Endothelial cell of umbilical vein (primary cell): ENCODE results near the gene STIMATE. TPM values are rescaled to one million over a fixed set of nuclear protein-coding genes. Genes with fewer than 3 reads are reported as not detected.

Experiments used
- BruUV-seq: library from RNA; stranded (reverse); fragments of 400-500 nt; replicated peaks from 2 replicates; lab custom pipeline; 2021; lab: Mats Ljungman, UMichigan
- CTCF ChIA-PET: fragments of 300-600, 350-600 bp; sonication (Branson Sonifier 250); formaldehyde crosslinking; loops from one replicate; lab custom pipeline; 2021; ENCODE audit warnings: antibody characterized with exemption, inconsistent platforms; lab: Charles Lee
- POLR2A ChIA-PET: fragments of 300-600, 350-600 bp; sonication (Branson Sonifier 250); formaldehyde crosslinking; loops from one replicate; lab custom pipeline; 2021; ENCODE audit warnings: antibody characterized with exemption, inconsistent platforms; lab: Charles Lee
- DNase-seq: peaks from one replicate; pipeline ENCODE4 v3.0.0-alpha.2; 2011; ENCODE audit warnings: low read depth, low spot score
- FAIRE-seq: peaks from 2 replicates; lab custom pipeline; 2011; peaks lifted over from hg19 to GRCh38; lab: Jason Lieb, UNC
- H2AFZ ChIP-seq: 2 replicates; pipeline ENCODE4 v1.6.0; 2012; ENCODE audit warnings: low read depth, low read length, control low read depth, inconsistent platforms
- H3K27ac ChIP-seq: 2 replicates; pipeline ENCODE4 v1.5.1; 2011; ENCODE audit warnings: low read depth, mild to moderate bottlenecking, control low read depth, low read length, moderate library complexity; ENCODE audit not compliant: insufficient read depth
- H3K27me3 ChIP-seq, 2 experiments: 2 replicates each; pipeline versions ENCODE4 v1.6.0 to v1.6.1; 2011; ENCODE audit warnings: low read length in 2 of 2, mixed read lengths in 1 of 2; ENCODE audit not compliant: control insufficient read depth in 2 of 2, insufficient read depth in 2 of 2
- H3K36me3 ChIP-seq, 2 experiments: 2 replicates in 1 of 2; 3 replicates in 1 of 2; pipeline ENCODE4 v1.5.1; 2011; ENCODE audit warnings: low read length in 2 of 2, mild to moderate bottlenecking in 1 of 2, moderate library complexity in 1 of 2; ENCODE audit not compliant: control insufficient read depth in 2 of 2, insufficient read depth in 2 of 2; ENCODE audit errors: extremely low read depth in 1 of 2
- H3K4me1 ChIP-seq: 3 replicates; pipeline ENCODE4 v1.5.1; 2011; ENCODE audit warnings: mild to moderate bottlenecking, low read length; ENCODE audit not compliant: control insufficient read depth, insufficient read depth; ENCODE audit errors: extremely low read depth
- H3K4me2 ChIP-seq: 2 replicates; pipeline ENCODE4 v1.6.1; 2011; ENCODE audit warnings: low read length, control low read depth, mixed read lengths; ENCODE audit not compliant: insufficient read depth
- H3K4me3 ChIP-seq, 3 experiments: fragments of 200-600 bp in 1 of 3; sonication (generic), shearing (Covaris generic) in 1 of 3; replicated peaks in 1 of 3; 2 replicates each; pipeline ENCODE4 v1.5.1; 2011 to 2016; ENCODE audit warnings: control low read depth in 3 of 3, low read length in 3 of 3, mild to moderate bottlenecking in 2 of 3, inconsistent platforms in 1 of 3, low read depth in 1 of 3, moderate library complexity in 1 of 3; ENCODE audit not compliant: insufficient read depth in 1 of 3
- H3K79me2 ChIP-seq: 2 replicates; pipeline ENCODE4 v1.6.0; 2012; ENCODE audit warnings: low read length, inconsistent platforms; ENCODE audit not compliant: control insufficient read depth, insufficient read depth
- H3K9ac ChIP-seq: replicated peaks from 2 replicates; pipeline ENCODE3; 2011; ENCODE audit warnings: low read length, control low read depth; ENCODE audit not compliant: insufficient read depth; ENCODE audit errors: extremely low read depth
- H3K9me1 ChIP-seq: replicated peaks from 3 replicates; pipeline ENCODE4 v1.6.0; 2011; ENCODE audit warnings: mild to moderate bottlenecking, low read length; ENCODE audit not compliant: control insufficient read depth, insufficient read depth; ENCODE audit errors: extremely low read depth
- H3K9me3 ChIP-seq: replicated peaks from 2 replicates; pipeline ENCODE4 v1.5.1; 2012; ENCODE audit warnings: low read length, inconsistent platforms; ENCODE audit not compliant: control insufficient read depth, insufficient read depth
- H4K20me1 ChIP-seq: replicated peaks from 2 replicates; pipeline ENCODE3; 2011; ENCODE audit warnings: mild to moderate bottlenecking, low read length; ENCODE audit not compliant: control insufficient read depth, insufficient read depth; ENCODE audit errors: extremely low read depth
- EZH2 ChIP-seq: IDR thresholded peaks from 2 replicates; pipeline ENCODE4 v1.6.1; 2012; ENCODE audit warnings: borderline replicate concordance, low read depth, mild to moderate bottlenecking, moderate library complexity, low read length, inconsistent platforms; ENCODE audit not compliant: severe bottlenecking
- FOS ChIP-seq: IDR thresholded peaks from 2 replicates; pipeline ENCODE4 v1.6.1; 2011; ENCODE audit warnings: mild to moderate bottlenecking, low read length, moderate library complexity, borderline replicate concordance; ENCODE audit not compliant: insufficient read depth
- GATA2 ChIP-seq: IDR thresholded peaks from 2 replicates; pipeline ENCODE4 v1.7.0; 2011; ENCODE audit warnings: low read depth, mild to moderate bottlenecking, moderate library complexity, mixed read lengths, low read length; ENCODE audit not compliant: insufficient read length, insufficient read depth
- JUN ChIP-seq: IDR thresholded peaks from 2 replicates; pipeline ENCODE4 v1.6.1; 2011; ENCODE audit warnings: borderline replicate concordance, low read depth; ENCODE audit not compliant: insufficient read length, insufficient read depth
- MYC ChIP-seq: IDR thresholded peaks from one replicate; pipeline ENCODE4 v1.6.1; 2011; ENCODE audit warnings: mild to moderate bottlenecking, low read depth, low read length
- POLR2A ChIP-seq: IDR thresholded peaks from 2 replicates; pipeline ENCODE4 v1.6.1; 2012; ENCODE audit warnings: low read depth, mild to moderate bottlenecking, control low read depth, low read length
- POLR2AphosphoS5 ChIP-seq: IDR thresholded peaks from 2 replicates; pipeline ENCODE4 v1.6.1; 2012; ENCODE audit warnings: low read depth, mild to moderate bottlenecking, control low read depth, low read length, moderate library complexity; ENCODE audit not compliant: insufficient read depth
- dilution Hi-C: fragments of 300-500 bp; cut with MboI; formaldehyde crosslinking; loops from one replicate; pipeline ENCODE4 v1.15.0; 2019; ENCODE audit warnings: low sequenced_read_pairs; ENCODE audit not compliant: extremely low pct_ligation_motif_present
- intact Hi-C: fragments of 100-400 bp; cut with micrococcal nuclease; formaldehyde crosslinking; loops from one replicate; pipeline ENCODE4 v1.10.0; 2022
- polyA plus RNA-seq, 4 experiments: library from polyadenylated mRNA; depleted of rRNA in 3 of 4; stranded (reverse) in 3 of 4; unstranded in 1 of 4; fragments of >200 nt; gene quantifications; 2 replicates each; pipeline versions ENCODE4 v1.2.1 to v1.2.3, GENCODE V29; 2011 to 2012; ENCODE audit warnings: missing spikeins in 1 of 4
- total RNA-seq: library from RNA; stranded (reverse); gene quantifications from 2 replicates; pipeline ENCODE4 v1.2.3, GENCODE V29; 2021
- TF ChIP-seq, protein P1 (sequence below), 2 donors: IDR thresholded peaks; 1 replicate in 1 of 2; 2 replicates in 1 of 2; pipeline ENCODE4 v1.5.1; 2011; ENCODE audit warnings: low read length in 2 of 2, mild to moderate bottlenecking in 2 of 2, moderate library complexity in 2 of 2, control low read depth in 1 of 2, inconsistent platforms in 1 of 2, low read depth in 1 of 2; ENCODE audit not compliant: insufficient read depth in 1 of 2; ENCODE audit errors: extremely low read depth in 1 of 2
- TF ChIP-seq, protein P2 (sequence below): IDR thresholded peaks from 2 replicates; pipeline ENCODE4 v1.6.1; 2011; ENCODE audit not compliant: insufficient read depth, insufficient read length

STIMATE gene
- total and polyA plus RNA-seq, 2 donors (not counting 3 experiments of a cell fraction or from before 2014, with no cell fraction given): 18.2 to 24.0 TPM

DNA sequence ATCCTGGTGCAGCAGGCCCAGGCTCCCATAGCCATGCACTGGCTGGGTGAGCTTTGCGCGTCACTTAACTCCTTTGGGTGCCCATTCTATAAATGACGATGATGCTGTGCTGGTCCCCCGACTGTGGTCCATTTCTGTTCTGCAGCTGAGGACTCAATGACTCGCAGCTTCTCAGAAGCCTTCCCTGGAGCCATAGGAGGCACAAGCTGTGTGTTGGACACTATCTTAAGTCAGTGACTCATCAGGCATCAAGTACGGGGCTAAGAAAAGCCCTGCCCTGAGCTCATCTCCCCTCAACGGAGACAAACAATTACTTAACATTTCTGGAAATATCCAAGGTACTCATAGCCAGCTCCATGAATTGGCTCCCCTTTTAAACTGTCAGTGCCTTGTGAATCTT lies 48.7 kb downstream of the STIMATE start:
- H3K9me1 ChIP-seq: no peaks in the 10 kb centered on the region
- ChIA-PET CTCF (interaction anchor here (1.1 to 2.0 kb wide), 4 partner anchors 11 to 90 kb away, joined by 3 to 6 read pairs (median 3); no protein-coding TSS in a partner anchor), POLR2A (no interaction called here)
- TF ChIP-seq, protein P1, sequence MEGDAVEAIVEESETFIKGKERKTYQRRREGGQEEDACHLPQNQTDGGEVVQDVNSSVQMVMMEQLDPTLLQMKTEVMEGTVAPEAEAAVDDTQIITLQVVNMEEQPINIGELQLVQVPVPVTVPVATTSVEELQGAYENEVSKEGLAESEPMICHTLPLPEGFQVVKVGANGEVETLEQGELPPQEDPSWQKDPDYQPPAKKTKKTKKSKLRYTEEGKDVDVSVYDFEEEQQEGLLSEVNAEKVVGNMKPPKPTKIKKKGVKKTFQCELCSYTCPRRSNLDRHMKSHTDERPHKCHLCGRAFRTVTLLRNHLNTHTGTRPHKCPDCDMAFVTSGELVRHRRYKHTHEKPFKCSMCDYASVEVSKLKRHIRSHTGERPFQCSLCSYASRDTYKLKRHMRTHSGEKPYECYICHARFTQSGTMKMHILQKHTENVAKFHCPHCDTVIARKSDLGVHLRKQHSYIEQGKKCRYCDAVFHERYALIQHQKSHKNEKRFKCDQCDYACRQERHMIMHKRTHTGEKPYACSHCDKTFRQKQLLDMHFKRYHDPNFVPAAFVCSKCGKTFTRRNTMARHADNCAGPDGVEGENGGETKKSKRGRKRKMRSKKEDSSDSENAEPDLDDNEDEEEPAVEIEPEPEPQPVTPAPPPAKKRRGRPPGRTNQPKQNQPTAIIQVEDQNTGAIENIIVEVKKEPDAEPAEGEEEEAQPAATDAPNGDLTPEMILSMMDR (IDR thresholded peaks at IDR 0.05; ENCODE audit: extremely low read depth in 1 of 2, insufficient read depth in 1 of 2, low read depth in 1 of 2, low read length in 2 of 2): no peak
- TF ChIP-seq MYC (no peak), FOS (no peak)
- H3K4me2 ChIP-seq: no peak overlapping the region
- H3K27me3 ChIP-seq: no peaks in the 10 kb centered on the region
- no peak overlapping the region for H3K27ac ChIP-seq
- FAIRE-seq (no peak), DNase-seq (no peak)
- H3K4me3 ChIP-seq: no peak overlapping the region
- no peaks in the 10 kb centered on the region for H3K79me2 ChIP-seq
- H4K20me1 ChIP-seq: no peaks in the 10 kb centered on the region
- BruUV-seq: no TSS peak
- H3K9ac ChIP-seq: no peak overlapping the region
- H2AFZ ChIP-seq: no peak overlapping the region
- intact Hi-C loops (no loop called here), dilution Hi-C loops (no loop called here)
- H3K4me1 ChIP-seq: no peaks in the 10 kb centered on the region
- H3K36me3 ChIP-seq: peaks cover 0 to 5% of the 10 kb centered on the region in 2 experiments
- H3K9me3 ChIP-seq: no peaks in the 10 kb centered on the region

DNA sequence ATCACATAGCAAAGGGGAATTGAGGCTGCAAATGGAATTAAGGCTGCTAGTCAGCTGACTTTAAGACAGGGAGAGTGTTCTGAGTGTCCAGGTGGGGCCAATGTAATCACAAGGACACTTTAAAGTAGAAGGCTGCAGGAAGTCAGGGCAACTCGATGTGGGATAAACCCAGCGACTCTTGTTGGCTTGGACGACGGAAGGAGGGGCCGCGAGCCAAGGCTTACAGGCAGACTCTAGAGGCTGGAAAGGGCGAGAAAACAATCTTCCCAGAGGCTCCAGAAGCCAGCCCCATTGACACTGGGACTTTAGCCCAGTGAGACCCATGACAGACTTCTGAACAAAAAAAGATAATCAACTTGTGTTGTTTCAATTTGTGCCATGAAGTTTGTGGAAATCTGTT lies 49.6 kb downstream of the STIMATE start:
- CTCF ChIA-PET: interaction anchor here (0.6 to 2.0 kb wide), 3 partner anchors 27 to 91 kb away, joined by 3 to 6 read pairs (median 3); no protein-coding TSS in a partner anchor

More for the DNA sequence above, 49.6 kb downstream of the STIMATE start:
- Histone ChIP-seq H3K4me2 (no peak overlapping the region), H2AFZ (no peak overlapping the region), H3K79me2 (no peaks in the 10 kb centered on the region), H3K36me3 (peaks cover 0 to 5% of the 10 kb centered on the region in 2 experiments), H3K4me3 (no peak overlapping the region), H3K9me1 (no peaks in the 10 kb centered on the region), H3K4me1 (no peaks in the 10 kb centered on the region), H4K20me1 (no peaks in the 10 kb centered on the region), H3K9ac (no peak overlapping the region), H3K27me3 (no peaks in the 10 kb centered on the region), H3K27ac (no peak overlapping the region), H3K9me3 (no peaks in the 10 kb centered on the region)
- POLR2A ChIA-PET: no interaction called here
- TF ChIP-seq POLR2A (no peak), POLR2AphosphoS5 (no peak), MYC (no peak), FOS (no peak), EZH2 (no peak), JUN (no peak), GATA2 (no peak)
- TF ChIP-seq, protein P2, sequence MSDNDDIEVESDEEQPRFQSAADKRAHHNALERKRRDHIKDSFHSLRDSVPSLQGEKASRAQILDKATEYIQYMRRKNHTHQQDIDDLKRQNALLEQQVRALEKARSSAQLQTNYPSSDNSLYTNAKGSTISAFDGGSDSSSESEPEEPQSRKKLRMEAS: no peak
- TF ChIP-seq, protein P1 (IDR thresholded peaks at IDR 0.05; ENCODE audit: extremely low read depth in 1 of 2, insufficient read depth in 1 of 2, low read depth in 1 of 2, low read length in 2 of 2): no peak
- no peak for FAIRE-seq
- DNase-seq: no peak
- intact Hi-C loops: no loop called here
- dilution Hi-C loops: no loop called here
- BruUV-seq: no TSS peak
